Activated naive CD4-positive, alpha-beta T cell treated with anti-CD3 and anti-CD28 coated beads, Interleukin-2, amount 10 ng/mL, durations not matched to agents 7 days and 5 days (primary cell): ENCODE results near the gene PCMT1.
"Not testable (repeated sequence)": the region's sequence is repeated elsewhere in the genome, so short reads cannot be mapped to it uniquely, and the experiment has no call there.

Source experiments
- CTCF ChIA-PET: fragments of 350-600 bp; sonication (Branson Sonifier 250); formaldehyde crosslinking; loops from one replicate; lab custom pipeline; 2021; ENCODE audit warnings: antibody characterized with exemption; lab: Charles Lee
- DNase-seq: peaks from one replicate; pipeline ENCODE4 v3.0.0-alpha.2; 2020
- H3K27ac Mint-ChIP-seq: one replicate; pipeline ENCODE4 v1.8.0; 2021; ENCODE audit warnings: mild to moderate bottlenecking, moderate library complexity, mixed read lengths
- H3K27me3 Mint-ChIP-seq: one replicate; pipeline ENCODE4 v1.8.0; 2021; ENCODE audit warnings: mild to moderate bottlenecking, mixed read lengths
- H3K36me3 Mint-ChIP-seq: one replicate; pipeline ENCODE4 v1.8.0; 2021; ENCODE audit warnings: mixed read lengths
- H3K4me1 Mint-ChIP-seq: one replicate; pipeline ENCODE4 v1.8.0; 2021; ENCODE audit warnings: mixed read lengths
- H3K4me3 Mint-ChIP-seq: one replicate; pipeline ENCODE4 v1.8.0; 2021; ENCODE audit warnings: mild to moderate bottlenecking, moderate library complexity, mixed read lengths
- H3K9me3 Mint-ChIP-seq: one replicate; pipeline ENCODE4 v1.8.0; 2021; ENCODE audit warnings: mixed read lengths

Gene PCMT1

GRCh38 chr6:149844036-149844435 is 94.5 kb downstream of the PCMT1 start:
- H3K9me3 Mint-ChIP-seq, DNase-seq, H3K4me3 Mint-ChIP-seq, H3K36me3 Mint-ChIP-seq, H3K4me1 Mint-ChIP-seq, H3K27ac Mint-ChIP-seq: not testable (repeated sequence)
- CTCF ChIA-PET, result interaction anchor here (1.0 to 2.5 kb wide), 3 partner anchors 11 to 81 kb away, joined by 3 to 9 read pairs (median 6); no protein-coding TSS in a partner anchor
- peaks cover 22% of the 10 kb centered on the region for H3K27me3 Mint-ChIP-seq

GRCh38 chr6:149844480-149844879 is 94.9 kb downstream of the PCMT1 start:
- Mint-ChIP-seq H3K9me3 (no peaks in the 10 kb centered on the region), H3K27me3 (peaks cover 22% of the 10 kb centered on the region), H3K4me1 (no peaks in the 10 kb centered on the region), H3K27ac (no peak overlapping the region), H3K4me3 (no peak overlapping the region), H3K36me3 (no peaks in the 10 kb centered on the region)
- CTCF ChIA-PET, result interaction anchor here (0.8 to 1.0 kb wide), 3 partner anchors 12 to 41 kb away, joined by 3 to 6 read pairs (median 3); no protein-coding TSS in a partner anchor
- no peak for DNase-seq

GRCh38 chr6:149845549-149845948 is 96.0 kb downstream of the PCMT1 start:
- H3K27ac Mint-ChIP-seq, result no peak overlapping the region
- H3K27me3 Mint-ChIP-seq, result peaks cover 20% of the 10 kb centered on the region
- H3K4me3 Mint-ChIP-seq, result no peak overlapping the region
- CTCF ChIA-PET, result interaction anchor here (1.1 kb wide), 1 partner anchor 79 kb away, joined by 3 read pairs; no protein-coding TSS in a partner anchor
- no peak for DNase-seq
- H3K9me3 Mint-ChIP-seq, result no peaks in the 10 kb centered on the region
- H3K4me1 Mint-ChIP-seq, result no peaks in the 10 kb centered on the region
- no peaks in the 10 kb centered on the region for H3K36me3 Mint-ChIP-seq

- no peak overlapping the region for H3K4me3 Mint-ChIP-seq
- H3K36me3 Mint-ChIP-seq, result peaks cover 2% of the 10 kb centered on the region
- no peaks in the 10 kb centered on the region for H3K9me3 Mint-ChIP-seq
- no peak overlapping the region for H3K27ac Mint-ChIP-seq
- H3K27me3 Mint-ChIP-seq, result peaks cover 17% of the 10 kb centered on the region
- no peak for DNase-seq
- CTCF ChIA-PET, result no interaction called here
- H3K4me1 Mint-ChIP-seq, result peaks cover 5% of the 10 kb centered on the region
Measured at GRCh38 chr6:149846321-149846720, 96.8 kb downstream of the PCMT1 start.

- Mint-ChIP-seq H3K27me3 (peaks cover 17% of the 10 kb centered on the region), H3K36me3 (peaks cover 2% of the 10 kb centered on the region), H3K4me1 (peaks cover 21% of the 10 kb centered on the region), H3K27ac (no peak overlapping the region), H3K9me3 (no peaks in the 10 kb centered on the region), H3K4me3 (no peak overlapping the region)
- no peak for DNase-seq
- CTCF ChIA-PET, result interaction anchor here (0.9 to 4.0 kb wide), 2 partner anchors 8 to 13 kb away, joined by 3 to 15 read pairs; no protein-coding TSS in a partner anchor
Measured at GRCh38 chr6:149847939-149848267, 98.4 kb downstream of the PCMT1 start.

- not testable (repeated sequence) for DNase-seq, H3K4me3 Mint-ChIP-seq, H3K27ac Mint-ChIP-seq, H3K9me3 Mint-ChIP-seq, H3K36me3 Mint-ChIP-seq
- peaks cover 23% of the 10 kb centered on the region for H3K4me1 Mint-ChIP-seq
- CTCF ChIA-PET, result interaction anchor here (4.0 kb wide), 1 partner anchor 9 kb away, joined by 15 read pairs; no protein-coding TSS in a partner anchor
- H3K27me3 Mint-ChIP-seq, result peaks cover 15% of the 10 kb centered on the region
Measured at GRCh38 chr6:149848343-149848742, 98.8 kb downstream of the PCMT1 start.

GRCh38 chr6:149851461-149852110 is 102.0 kb downstream of the PCMT1 start:
- no peak overlapping the region for H3K4me3 Mint-ChIP-seq
- CTCF ChIA-PET, result interaction anchor here (4.0 kb wide), 1 partner anchor 12 kb away, joined by 15 read pairs; no protein-coding TSS in a partner anchor
- H3K27me3 Mint-ChIP-seq, result peaks cover 7% of the 10 kb centered on the region
- peaks cover 2% of the 10 kb centered on the region for H3K36me3 Mint-ChIP-seq
- no peak for DNase-seq
- H3K9me3 Mint-ChIP-seq, result no peaks in the 10 kb centered on the region
- peaks cover 40% of the 10 kb centered on the region for H3K4me1 Mint-ChIP-seq
- no peak overlapping the region for H3K27ac Mint-ChIP-seq

- Mint-ChIP-seq H3K4me1 (peaks cover 40% of the 10 kb centered on the region), H3K27ac (peak overlapping the region; percentile 35), H3K27me3 (peaks cover 7% of the 10 kb centered on the region), H3K9me3 (no peaks in the 10 kb centered on the region), H3K4me3 (no peak overlapping the region), H3K36me3 (peaks cover 2% of the 10 kb centered on the region)
- CTCF ChIA-PET, result no interaction called here
- DNase-seq, result no peak
Measured at GRCh38 chr6:149852180-149852579, 102.6 kb downstream of the PCMT1 start.

- H3K36me3 Mint-ChIP-seq, result peaks cover 2% of the 10 kb centered on the region
- peaks cover 7% of the 10 kb centered on the region for H3K27me3 Mint-ChIP-seq
- no peak overlapping the region for H3K4me3 Mint-ChIP-seq
- CTCF ChIA-PET, result no interaction called here
- no peaks in the 10 kb centered on the region for H3K9me3 Mint-ChIP-seq
- H3K4me1 Mint-ChIP-seq, result peaks cover 40% of the 10 kb centered on the region
- H3K27ac Mint-ChIP-seq, result no peak overlapping the region
- peak; percentile 35 for DNase-seq
Measured at GRCh38 chr6:149852881-149853280, 103.3 kb downstream of the PCMT1 start.

- H3K4me3 Mint-ChIP-seq, DNase-seq, H3K27me3 Mint-ChIP-seq, H3K27ac Mint-ChIP-seq, H3K36me3 Mint-ChIP-seq, H3K9me3 Mint-ChIP-seq: not testable (repeated sequence)
- CTCF ChIA-PET, result interaction anchor here (0.9 to 1.7 kb wide), 4 partner anchors 9 to 164 kb away, joined by 3 read pairs; no protein-coding TSS in a partner anchor
- H3K4me1 Mint-ChIP-seq, result peaks cover 40% of the 10 kb centered on the region
Measured at GRCh38 chr6:149854017-149854416, 104.5 kb downstream of the PCMT1 start.

- H3K36me3 Mint-ChIP-seq, result peaks cover 2% of the 10 kb centered on the region
- no peaks in the 10 kb centered on the region for H3K9me3 Mint-ChIP-seq
- H3K27me3 Mint-ChIP-seq, result peaks cover 7% of the 10 kb centered on the region
- no peak overlapping the region for H3K4me3 Mint-ChIP-seq
- peaks cover 40% of the 10 kb centered on the region for H3K4me1 Mint-ChIP-seq
- no peak overlapping the region for H3K27ac Mint-ChIP-seq
- DNase-seq, result no peak
- CTCF ChIA-PET, result interaction anchor here (0.9 to 1.7 kb wide), 4 partner anchors 9 to 163 kb away, joined by 3 read pairs; no protein-coding TSS in a partner anchor
Measured at GRCh38 chr6:149854532-149854931, 105.0 kb downstream of the PCMT1 start.

GRCh38 chr6:149855040-149855654 is 105.6 kb downstream of the PCMT1 start:
- no peak overlapping the region for H3K27ac Mint-ChIP-seq
- no peak overlapping the region for H3K4me3 Mint-ChIP-seq
- peaks cover 40% of the 10 kb centered on the region for H3K4me1 Mint-ChIP-seq
- CTCF ChIA-PET, result interaction anchor here (1.7 kb wide), 1 partner anchor 14 kb away, joined by 3 read pairs; no protein-coding TSS in a partner anchor
- no peaks in the 10 kb centered on the region for H3K9me3 Mint-ChIP-seq
- H3K27me3 Mint-ChIP-seq, result peaks cover 7% of the 10 kb centered on the region
- H3K36me3 Mint-ChIP-seq, result peaks cover 2% of the 10 kb centered on the region
- no peak for DNase-seq

- Mint-ChIP-seq H3K36me3 (peaks cover under 1% of the 10 kb centered on the region), H3K27ac (no peak overlapping the region), H3K9me3 (no peaks in the 10 kb centered on the region), H3K4me3 (no peak overlapping the region), H3K27me3 (peaks cover 13% of the 10 kb centered on the region), H3K4me1 (peaks cover 40% of the 10 kb centered on the region)
- CTCF ChIA-PET, result interaction anchor here (0.8 to 1.4 kb wide), 2 partner anchors 15 to 19 kb away, joined by 4 to 5 read pairs; no protein-coding TSS in a partner anchor
- no peak for DNase-seq
Measured at GRCh38 chr6:149855741-149856140, 106.2 kb downstream of the PCMT1 start.

GRCh38 chr6:149856256-149856994 is 106.9 kb downstream of the PCMT1 start:
- Mint-ChIP-seq H3K27ac (no peak overlapping the region), H3K4me1 (peaks cover 35% of the 10 kb centered on the region), H3K9me3 (no peaks in the 10 kb centered on the region), H3K27me3 (peaks cover 19% of the 10 kb centered on the region), H3K4me3 (no peak overlapping the region), H3K36me3 (no peaks in the 10 kb centered on the region)
- no peak for DNase-seq
- CTCF ChIA-PET, result interaction anchor here (0.8 to 1.4 kb wide), 2 partner anchors 16 to 20 kb away, joined by 4 to 5 read pairs; no protein-coding TSS in a partner anchor
